H1 (cell line): ENCODE data around the gene ULBP1. TPM values are rescaled to one million over a fixed set of nuclear protein-coding genes. Genes with fewer than 3 reads are reported as not detected.

Source experiments
- CTCF ChIA-PET: fragments of 300-600 bp; sonication (Branson Sonifier 250); formaldehyde crosslinking; loops from one replicate; lab custom pipeline; 2021; ENCODE audit not compliant: partially characterized antibody; lab: Charles Lee
- POLR2A ChIA-PET: fragments of 300-600 bp; sonication (Branson Sonifier 250); formaldehyde crosslinking; loops from one replicate; lab custom pipeline; 2021; ENCODE audit warnings: inconsistent platforms; ENCODE audit not compliant: partially characterized antibody; lab: Charles Lee
- DNase-seq, 2 experiments: peaks; one replicate each; pipeline versions ENCODE4 v3.0.0 to v3.0.0-alpha.2; 2010 to 2022; ENCODE audit warnings: low spot score in 2 of 2, low read depth in 1 of 2, mixed read lengths in 1 of 2
- FAIRE-seq: peaks from 2 replicates; lab custom pipeline; 2011; peaks lifted over from hg19 to GRCh38; lab: Jason Lieb, UNC
- H2AFZ ChIP-seq: 2 replicates; pipeline ENCODE4 v1.8.1; 2012; ENCODE audit warnings: low read length, inconsistent platforms
- H2AK5ac ChIP-seq: 2 replicates; pipeline ENCODE4 v1.6.1; 2013; ENCODE audit warnings: low read depth, low read length
- H2BK120ac ChIP-seq: replicated peaks from 2 replicates; pipeline ENCODE3; 2013; ENCODE audit warnings: low read depth, low read length, inconsistent platforms
- H2BK12ac ChIP-seq: 2 replicates; pipeline ENCODE4 v1.6.1; 2013; ENCODE audit warnings: low read depth, low read length
- H2BK15ac ChIP-seq: 2 replicates; pipeline ENCODE4 v1.6.1; 2013; ENCODE audit warnings: low read length
- H2BK20ac ChIP-seq: 2 replicates; pipeline ENCODE4 v1.6.1; 2013; ENCODE audit warnings: low read length
- H2BK5ac ChIP-seq: 2 replicates; pipeline ENCODE4 v1.6.1; 2013; ENCODE audit warnings: low read depth, low read length
- H3K14ac ChIP-seq: 2 replicates; pipeline ENCODE4 v1.6.1; 2013; ENCODE audit warnings: inconsistent platforms; ENCODE audit not compliant: insufficient read length
- H3K18ac ChIP-seq: 2 replicates; pipeline ENCODE4 v1.6.1; 2013; ENCODE audit warnings: low read length; ENCODE audit errors: extremely low read depth
- H3K23ac ChIP-seq: 2 replicates; pipeline ENCODE4 v1.6.1; 2013; ENCODE audit warnings: inconsistent platforms; ENCODE audit not compliant: insufficient read length
- H3K23me2 ChIP-seq: 2 replicates; pipeline ENCODE4 v1.6.1; 2013; ENCODE audit warnings: low read depth, low read length
- H3K27ac ChIP-seq: 2 replicates; pipeline ENCODE4 v1.6.1; 2011; ENCODE audit warnings: low read depth, low read length, inconsistent platforms
- H3K27me3 ChIP-seq, 4 experiments: replicated peaks in 1 of 4; 1 replicate in 1 of 4; 2 replicates in 3 of 4; pipeline versions ENCODE4 v1.6.1 to v1.8.1; 2011 to 2013; ENCODE audit warnings: low read length in 3 of 4, mild to moderate bottlenecking in 3 of 4, inconsistent platforms in 2 of 4, mixed read lengths in 2 of 4, moderate library complexity in 1 of 4; ENCODE audit not compliant: control insufficient read depth in 3 of 4, insufficient read depth in 3 of 4; ENCODE audit errors: extremely low read depth in 1 of 4
- H3K36me3 ChIP-seq, 4 experiments: 2 replicates each; pipeline versions ENCODE4 v1.6.1 to v1.8.1; 2011 to 2013; ENCODE audit warnings: mild to moderate bottlenecking in 4 of 4, low read length in 3 of 4, moderate library complexity in 2 of 4, control low read depth in 1 of 4, inconsistent platforms in 1 of 4; ENCODE audit not compliant: insufficient read depth in 4 of 4, control insufficient read depth in 2 of 4
- H3K4ac ChIP-seq: replicated peaks from 2 replicates; pipeline ENCODE3; 2013; ENCODE audit warnings: low read length, low read depth, mixed read lengths, inconsistent platforms; ENCODE audit not compliant: insufficient read length
- H3K4me1 ChIP-seq, 4 experiments: replicated peaks in 1 of 4; 1 replicate in 1 of 4; 2 replicates in 3 of 4; pipeline versions ENCODE4 v1.6.1 to v1.8.1; 2011 to 2013; ENCODE audit warnings: low read length in 3 of 4, inconsistent platforms in 2 of 4, mixed read lengths in 1 of 4; ENCODE audit not compliant: insufficient read depth in 4 of 4, control insufficient read depth in 3 of 4
- H3K4me2 ChIP-seq, 2 experiments: 2 replicates each; pipeline versions ENCODE4 v1.6.1 to v1.8.1; 2011 to 2013; ENCODE audit warnings: low read depth in 2 of 2, low read length in 2 of 2, control low read depth in 1 of 2, inconsistent platforms in 1 of 2, mild to moderate bottlenecking in 1 of 2; ENCODE audit not compliant: insufficient read depth in 1 of 2
- H3K4me3 ChIP-seq, 4 experiments: fragments of 200-600, 300-600 bp in 1 of 4; sonication (generic), shearing (Covaris generic), sonication (Bioruptor Twin) in 1 of 4; 2 replicates each; pipeline versions ENCODE4 v1.5.1 to v1.8.1; 2011 to 2016; ENCODE audit warnings: low read length in 4 of 4, low read depth in 3 of 4, control low read depth in 2 of 4, inconsistent platforms in 2 of 4, mild to moderate bottlenecking in 2 of 4, mixed read lengths in 1 of 4, moderate library complexity in 1 of 4; ENCODE audit not compliant: insufficient read depth in 2 of 4; ENCODE audit errors: extremely low read depth in 1 of 4
- H3K56ac ChIP-seq: replicated peaks from 2 replicates; pipeline ENCODE3; 2013; ENCODE audit warnings: low read depth, mild to moderate bottlenecking, mixed read lengths, low read length, inconsistent platforms; ENCODE audit not compliant: insufficient read length
- H3K79me1 ChIP-seq: 2 replicates; pipeline ENCODE4 v1.6.1; 2013; ENCODE audit warnings: low read depth, low read length, control low read depth
- H3K79me2 ChIP-seq, 2 experiments: 2 replicates each; pipeline versions ENCODE4 v1.6.1 to v1.8.1; 2012 to 2013; ENCODE audit warnings: low read length in 2 of 2, mild to moderate bottlenecking in 2 of 2, inconsistent platforms in 1 of 2; ENCODE audit not compliant: insufficient read depth in 2 of 2, control insufficient read depth in 1 of 2
- H3K9ac ChIP-seq, 4 experiments: replicated peaks in 1 of 4; 1 replicate in 1 of 4; 2 replicates in 3 of 4; pipeline versions ENCODE4 v1.6.1 to v1.8.1; 2011 to 2013; ENCODE audit warnings: low read depth in 3 of 4, low read length in 3 of 4, control low read depth in 2 of 4, mild to moderate bottlenecking in 2 of 4, moderate library complexity in 2 of 4, inconsistent platforms in 1 of 4; ENCODE audit errors: extremely low read depth in 1 of 4
- H3K9me3 ChIP-seq, 2 experiments: 2 replicates each; pipeline versions ENCODE4 v1.6.1 to v1.8.1; 2012 to 2013; ENCODE audit warnings: mild to moderate bottlenecking in 2 of 2, moderate library complexity in 2 of 2, control low read depth in 1 of 2, inconsistent platforms in 1 of 2, low read depth in 1 of 2, low read length in 1 of 2, mixed read lengths in 1 of 2; ENCODE audit not compliant: insufficient read depth in 2 of 2
- H4K20me1 ChIP-seq, 2 experiments: replicated peaks in 1 of 2; 2 replicates each; pipeline versions ENCODE3 to v1.8.1; 2011 to 2013; ENCODE audit warnings: inconsistent platforms in 2 of 2, low read length in 2 of 2, mild to moderate bottlenecking in 1 of 2; ENCODE audit not compliant: insufficient read depth in 2 of 2, control insufficient read depth in 1 of 2
- H4K5ac ChIP-seq: 2 replicates; pipeline ENCODE4 v1.6.1; 2013; ENCODE audit warnings: low read length, low read depth, mixed read lengths, inconsistent platforms; ENCODE audit not compliant: insufficient read length
- H4K8ac ChIP-seq: 2 replicates; pipeline ENCODE4 v1.8.0; 2013; ENCODE audit warnings: mild to moderate bottlenecking, moderate library complexity, low read length, inconsistent platforms; ENCODE audit not compliant: insufficient read depth; ENCODE audit errors: extremely low read depth
- H4K91ac ChIP-seq: replicated peaks from 2 replicates; pipeline ENCODE3; 2013; ENCODE audit warnings: low read length, mixed read lengths, inconsistent platforms; ENCODE audit not compliant: insufficient read length
- CEBPB ChIP-seq: IDR thresholded peaks from 2 replicates; pipeline ENCODE4 v1.6.1; 2012; ENCODE audit warnings: low read depth, low read length
- CHD2 ChIP-seq: IDR thresholded peaks from 2 replicates; pipeline ENCODE4 v1.6.1; 2012; ENCODE audit warnings: low read length, improper control_type of control experiment
- CREB1 ChIP-seq: IDR thresholded peaks from 2 replicates; pipeline ENCODE4 v1.6.1; 2012; ENCODE audit warnings: inconsistent platforms
- EP300 ChIP-seq, 2 experiments: IDR thresholded peaks; 1 replicate in 1 of 2; 2 replicates in 1 of 2; pipeline ENCODE4 v1.6.1; 2011 to 2012; ENCODE audit warnings: low read depth in 2 of 2, low read length in 2 of 2, mild to moderate bottlenecking in 2 of 2, borderline replicate concordance in 1 of 2, inconsistent platforms in 1 of 2, moderate library complexity in 1 of 2
- GABPA ChIP-seq: IDR thresholded peaks from 2 replicates; pipeline ENCODE4 v1.6.1; 2011; ENCODE audit warnings: mild to moderate bottlenecking, low read length, moderate library complexity, borderline replicate concordance; ENCODE audit not compliant: insufficient read depth
- JUN ChIP-seq: IDR thresholded peaks from 2 replicates; pipeline ENCODE4 v1.6.1; 2011; ENCODE audit warnings: low read depth, mild to moderate bottlenecking, improper control_type of control experiment, low read length
- KDM5A ChIP-seq: fragments of 200-600 bp; IDR thresholded peaks from 2 replicates; pipeline ENCODE4 v1.7.1; 2012; ENCODE audit warnings: mild to moderate bottlenecking, low read length, inconsistent platforms, mixed read lengths
- NANOG ChIP-seq: IDR thresholded peaks from 2 replicates; pipeline ENCODE4 v1.6.1; 2011; ENCODE audit warnings: low read length, low read depth, mild to moderate bottlenecking, inconsistent platforms; ENCODE audit not compliant: insufficient read depth, poor library complexity, severe bottlenecking
- POLR2A ChIP-seq, 2 experiments: IDR thresholded peaks; 1 replicate in 1 of 2; 2 replicates in 1 of 2; pipeline ENCODE4 v1.6.1; 2011; ENCODE audit warnings: low read depth in 2 of 2, low read length in 2 of 2, mild to moderate bottlenecking in 2 of 2; ENCODE audit errors: control extremely low read depth in 1 of 2
- POU5F1 ChIP-seq: IDR thresholded peaks from 2 replicates; pipeline ENCODE4 v1.6.1; 2011; ENCODE audit warnings: low read depth, mild to moderate bottlenecking, low read length, moderate library complexity
- RBBP5 ChIP-seq: IDR thresholded peaks from 2 replicates; pipeline ENCODE4 v1.7.1; 2012; ENCODE audit warnings: low read depth, mild to moderate bottlenecking, inconsistent platforms, low read length, moderate library complexity, borderline replicate concordance
- RFX5 ChIP-seq: IDR thresholded peaks from 2 replicates; pipeline ENCODE4 v1.6.1; 2011; ENCODE audit warnings: low read depth, low read length, improper control_type of control experiment, borderline replicate concordance
- SAP30 ChIP-seq: fragments of 300-600 bp; sonication (generic); IDR thresholded peaks from 2 replicates; pipeline ENCODE4 v1.7.1; 2012; ENCODE audit warnings: low read length, moderate library complexity, mild to moderate bottlenecking, inconsistent platforms; ENCODE audit not compliant: insufficient read depth, insufficient replicate concordance
- SIX5 ChIP-seq: IDR thresholded peaks from 2 replicates; pipeline ENCODE4 v1.6.1; 2011; ENCODE audit warnings: mild to moderate bottlenecking, low read depth, low read length
- ZNF274 ChIP-seq: IDR thresholded peaks from 2 replicates; pipeline ENCODE4 v1.7.0; 2012; ENCODE audit warnings: low read length, borderline replicate concordance; ENCODE audit errors: extremely low read depth
- WGBS, 2 experiments: shearing (Covaris generic) in 1 of 2; methylation state at CpG; one replicate each; pipeline versions ENCODE4 v1.1.6 to v1.1.7; 2013 to 2015; ENCODE audit warnings: low lambda C conversion rate in 2 of 2, mixed read lengths in 2 of 2, inconsistent platforms in 1 of 2, low coverage in 1 of 2, missing lambda C conversion rate in 1 of 2; ENCODE audit not compliant: insufficient replicate concordance in 2 of 2, insufficient coverage in 1 of 2, insufficient read length in 1 of 2; ENCODE audit errors: extremely low coverage in 1 of 2, missing lambda C conversion rate in 1 of 2; 5-methylcytosine and 5-hydroxymethylcytosine counted together
- polyA plus RNA-seq, 7 experiments: library from polyadenylated mRNA; depleted of rRNA in 3 of 7; stranded (reverse) in 5 of 7; unstranded in 2 of 7; fragments of >200 nt in 5 of 7; fragments of 200-250 nt in 2 of 7; gene quantifications; 1 replicate in 5 of 7; 2 replicates in 1 of 7; 4 replicates in 1 of 7; pipeline versions ENCODE4 v1.2.1 to v1.2.3, GENCODE V29; 2011 to 2013; ENCODE audit warnings: missing spikeins in 2 of 7, mixed read lengths in 2 of 7
- total RNA-seq: library from RNA; stranded (reverse); fragmentation: NEBNext Ultra II Directional; extraction: Animal tissue kit (Norgen Biotek cat#: 25700); gene quantifications from 2 replicates; pipeline ENCODE4 v1.2.1, GENCODE V29; 2021

Gene ULBP1
- total and polyA plus RNA-seq, 2 of the 8 experiments (the other 6 are each of a cell fraction or from before 2014, with no cell fraction given), result 0.32 to 0.60 TPM

DNA sequence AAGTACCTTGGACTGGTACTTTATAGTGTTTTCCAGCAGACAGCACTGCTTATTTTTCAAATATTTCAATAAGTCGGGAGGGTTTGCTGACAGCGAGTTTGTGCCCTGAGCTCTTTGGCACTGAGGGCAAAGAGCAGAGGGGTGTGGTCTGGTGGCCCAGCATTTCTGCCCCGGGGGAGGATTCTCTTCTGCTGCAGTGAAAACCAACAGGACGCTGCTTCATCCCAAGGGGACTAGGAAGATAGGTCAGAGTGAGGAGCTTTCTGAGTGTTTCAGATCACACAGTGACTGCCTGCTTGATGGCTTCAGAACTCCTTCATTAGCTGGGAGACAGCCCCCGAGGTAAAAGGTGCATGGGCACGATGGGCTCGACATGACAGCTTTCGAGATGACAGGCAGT lies 13.3 kb upstream of the ULBP1 start:
- Histone ChIP-seq H4K8ac (no peak overlapping the region), H3K27ac (no peak overlapping the region), H3K14ac (no peak overlapping the region), H2BK15ac (no peak overlapping the region), H3K4me3 (no peak overlapping the region), H2BK12ac (no peak overlapping the region), H2AK5ac (no peak overlapping the region), H3K4me1 (peaks cover 0 to 2% (median 0%) of the 10 kb centered on the region in 4 experiments; a peak in 1 of 7 replicates), H3K9me3 (no peaks in the 10 kb centered on the region), H4K5ac (no peak overlapping the region), H4K91ac (no peak overlapping the region), H3K79me1 (no peaks in the 10 kb centered on the region), H3K4ac (no peak overlapping the region), H2AFZ (no peak overlapping the region), H3K27me3 (peaks cover 13 to 62% (median 38%) of the 10 kb centered on the region in 4 experiments), H3K23me2 (peaks cover 1% of the 10 kb centered on the region; the same call in 1 of the 2 replicates), H2BK5ac (no peak overlapping the region), H3K36me3 (no peaks in the 10 kb centered on the region), H3K9ac (no peak overlapping the region), H3K79me2 (no peaks in the 10 kb centered on the region), H3K4me2 (no peak overlapping the region), H2BK120ac (no peak overlapping the region), H3K56ac (no peak overlapping the region), H4K20me1 (peaks cover 0 to 2% of the 10 kb centered on the region in 2 experiments), H3K23ac (no peak overlapping the region), H2BK20ac (no peak overlapping the region), H3K18ac (no peak overlapping the region)
- FAIRE-seq, result no peak
- 66% methylated on average over 8 of the region's 8 CpGs; no CpG with 5 or more reads in 1 of the 2 experiments for WGBS, 2 experiments
- peak in 1 of 2 experiments; percentile 31 for DNase-seq
- POLR2A ChIA-PET, result no interaction called here
- CTCF ChIA-PET, result interaction anchor here (0.6 to 2.3 kb wide), 8 partner anchors 11 to 867 kb away, joined by 3 to 14 read pairs (median 4); no protein-coding TSS in a partner anchor
- TF ChIP-seq EP300 (IDR thresholded peaks at IDR 0.05; ENCODE audit: borderline replicate concordance in 1 of 2, low read depth in 2 of 2, low read length in 2 of 2) (no peak), POU5F1 (no peak), CREB1 (no peak), ZNF274 (no peak), CEBPB (no peak), KDM5A (no peak), NANOG (no peak), SIX5 (no peak), JUN (no peak), RFX5 (no peak), GABPA (no peak), RBBP5 (no peak), CHD2 (no peak), POLR2A (IDR thresholded peaks at IDR 0.05; ENCODE audit: control extremely low read depth in 1 of 2, low read depth in 2 of 2, low read length in 2 of 2) (no peak), SAP30 (no peak)
